GM18861 (cell line): ENCODE measurements around the gene REEP6.
"Not testable (repeated sequence)": the region's sequence is repeated elsewhere in the genome, so short reads cannot be mapped to it uniquely, and the experiment has no call there.

Experiments
- ATAC-seq: cut with Tn5 transposase; IDR thresholded peaks from one replicate; pipeline ENCODE4 v1.9.1; 2021; ENCODE audit not compliant: unreplicated experiment

REEP6 gene

GRCh38 chr19:1471515-1472160, 19.3 kb upstream of the REEP6 start:
- ATAC-seq: no peak

DNA sequence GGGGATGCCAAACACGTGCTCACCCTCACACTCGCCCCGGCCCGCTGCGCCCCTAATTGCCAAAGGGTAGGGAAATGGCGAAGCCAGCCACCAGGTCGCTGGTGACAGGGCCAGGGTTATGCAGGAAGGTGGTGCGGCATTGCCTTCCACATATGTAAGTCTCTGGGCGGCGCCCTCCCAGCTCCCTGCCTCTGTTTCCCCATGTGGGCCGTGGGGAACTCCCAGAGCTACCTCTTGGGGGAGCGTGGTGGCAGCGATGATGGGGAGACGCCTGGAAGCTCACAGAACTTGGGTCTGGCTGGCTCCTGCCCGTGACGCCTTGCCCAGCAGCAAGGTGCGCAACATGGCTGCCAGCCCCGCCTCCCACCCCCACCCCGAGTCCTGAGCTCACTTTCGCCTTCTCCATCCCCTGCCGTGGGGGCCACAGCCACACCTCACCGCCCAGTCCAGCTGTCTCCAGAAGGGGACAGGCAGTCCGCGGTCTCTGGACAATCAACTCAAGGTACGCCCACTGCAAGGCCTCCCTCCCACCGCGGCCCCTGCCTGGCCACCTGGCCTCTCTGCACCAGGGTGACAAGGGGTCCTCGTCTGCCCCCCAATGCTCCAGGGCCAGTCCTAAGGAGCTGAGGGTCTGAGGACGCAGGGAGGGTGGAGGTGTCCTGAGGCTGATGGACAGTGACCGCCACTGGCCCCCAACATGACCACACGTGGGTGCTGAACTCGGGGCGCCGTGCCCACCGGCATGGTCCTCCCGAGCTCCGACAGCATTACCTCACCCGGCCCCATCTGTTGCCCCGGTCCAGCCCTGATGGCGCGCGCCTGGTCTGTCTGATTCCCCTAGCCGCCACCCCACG, 18.5 kb upstream of the REEP6 start:
- no peak for ATAC-seq

- no peak for ATAC-seq
Observed at GRCh38 chr19:1473085-1473851, 17.7 kb upstream of the REEP6 start.

DNA sequence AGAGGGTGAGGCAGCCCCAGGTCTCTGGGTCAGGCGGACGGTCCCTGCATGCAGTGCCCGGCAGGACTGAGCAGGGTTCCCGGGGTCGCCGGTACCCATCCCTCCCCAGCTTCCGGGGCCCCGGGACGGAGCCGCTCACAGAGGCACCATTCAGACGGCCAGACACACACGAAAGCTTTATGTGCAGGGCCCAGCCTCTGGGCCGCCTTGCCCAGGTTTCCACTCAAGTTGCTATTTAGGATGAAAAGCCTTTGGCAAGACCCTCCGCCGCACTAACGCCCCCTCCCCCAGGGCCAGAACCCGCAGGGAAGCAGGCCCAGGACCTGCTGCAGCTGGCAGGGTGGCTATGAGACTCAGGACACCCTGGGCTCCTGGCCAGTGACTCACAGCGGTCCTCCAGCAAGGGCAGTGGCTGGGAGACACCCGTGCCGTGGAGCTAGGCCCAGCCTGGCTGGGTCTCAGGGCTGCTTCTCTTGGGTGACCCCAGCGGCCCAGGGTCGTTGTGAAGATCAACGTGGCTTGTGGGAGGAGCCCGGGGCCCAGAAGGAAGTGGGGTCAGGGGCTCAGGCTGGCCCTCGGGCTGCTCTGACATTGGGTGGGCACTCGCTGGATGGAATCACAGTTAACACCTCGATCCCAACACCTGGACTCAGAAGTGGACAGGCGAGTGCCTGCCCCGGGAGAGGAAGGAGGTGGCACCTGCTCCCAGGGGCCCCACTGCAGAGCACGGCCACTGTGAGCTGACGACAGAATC, 16.8 kb upstream of the REEP6 start:
- ATAC-seq: no peak

DNA sequence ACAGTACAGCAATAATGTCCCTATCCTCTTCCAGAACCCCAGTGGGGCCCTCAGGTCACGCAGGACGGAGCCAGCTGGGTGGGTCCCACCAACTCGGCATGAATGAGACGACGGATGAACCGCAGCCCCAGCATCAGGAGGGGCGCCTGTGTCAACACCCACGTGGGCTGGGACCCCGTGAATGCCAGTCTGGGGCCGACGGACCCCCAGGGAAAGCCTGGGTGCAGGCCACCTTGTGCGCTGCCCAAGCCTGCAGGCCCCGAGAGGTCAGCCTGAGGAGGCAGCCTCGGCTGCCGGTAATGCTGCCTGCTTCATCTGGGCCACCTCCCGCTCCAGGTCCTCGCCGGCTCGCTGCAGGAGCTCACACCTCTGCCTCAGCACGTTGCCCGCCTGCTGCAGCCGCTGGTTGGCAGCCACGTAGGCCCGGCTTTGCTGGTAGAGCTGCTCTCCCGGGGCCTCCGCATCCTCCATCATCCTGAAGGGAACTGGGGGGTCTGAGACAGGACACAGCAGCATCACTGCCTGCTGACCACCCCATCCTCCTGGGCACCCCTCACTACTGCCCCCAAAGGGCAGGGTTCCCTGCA, 16.1 kb upstream of the REEP6 start:
- no peak for ATAC-seq

- no peak for ATAC-seq
Observed at GRCh38 chr19:1475751-1476437, 15.1 kb upstream of the REEP6 start.

DNA sequence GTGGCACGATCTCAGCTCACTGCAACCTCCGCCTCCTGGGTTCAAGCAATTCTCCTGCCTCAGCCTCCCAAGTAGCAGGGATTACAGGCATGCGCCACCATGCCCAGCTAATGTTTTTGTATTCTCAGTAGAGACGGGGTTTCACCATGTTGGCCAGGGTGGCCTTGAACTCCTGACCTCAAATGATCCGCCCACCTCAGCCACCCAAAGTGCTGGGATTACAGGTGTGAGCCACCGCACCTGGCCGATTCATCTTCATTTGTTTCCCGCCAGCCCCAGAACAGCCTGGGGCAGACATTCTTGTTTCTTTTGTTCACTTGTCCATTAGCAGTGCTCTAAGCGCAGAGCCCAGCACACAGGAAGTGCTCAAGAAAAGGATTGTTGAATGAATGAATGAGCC, 13.9 kb upstream of the REEP6 start:
- ATAC-seq: not testable (repeated sequence)

GRCh38 chr19:1478934-1479707, 11.9 kb upstream of the REEP6 start, which contains the start of gene C19orf25:
Gene C19orf25 (minus strand): TSS chr19:1479215. CDS start chr19:1478903, 312 bp downstream.
- peak; percentile 74 for ATAC-seq

GRCh38 chr19:1481224-1481892, 9.6 kb upstream of the REEP6 start:
- ATAC-seq: no peak

GRCh38 chr19:1481893-1482360, 9.1 kb upstream of the REEP6 start:
- ATAC-seq: no peak

DNA sequence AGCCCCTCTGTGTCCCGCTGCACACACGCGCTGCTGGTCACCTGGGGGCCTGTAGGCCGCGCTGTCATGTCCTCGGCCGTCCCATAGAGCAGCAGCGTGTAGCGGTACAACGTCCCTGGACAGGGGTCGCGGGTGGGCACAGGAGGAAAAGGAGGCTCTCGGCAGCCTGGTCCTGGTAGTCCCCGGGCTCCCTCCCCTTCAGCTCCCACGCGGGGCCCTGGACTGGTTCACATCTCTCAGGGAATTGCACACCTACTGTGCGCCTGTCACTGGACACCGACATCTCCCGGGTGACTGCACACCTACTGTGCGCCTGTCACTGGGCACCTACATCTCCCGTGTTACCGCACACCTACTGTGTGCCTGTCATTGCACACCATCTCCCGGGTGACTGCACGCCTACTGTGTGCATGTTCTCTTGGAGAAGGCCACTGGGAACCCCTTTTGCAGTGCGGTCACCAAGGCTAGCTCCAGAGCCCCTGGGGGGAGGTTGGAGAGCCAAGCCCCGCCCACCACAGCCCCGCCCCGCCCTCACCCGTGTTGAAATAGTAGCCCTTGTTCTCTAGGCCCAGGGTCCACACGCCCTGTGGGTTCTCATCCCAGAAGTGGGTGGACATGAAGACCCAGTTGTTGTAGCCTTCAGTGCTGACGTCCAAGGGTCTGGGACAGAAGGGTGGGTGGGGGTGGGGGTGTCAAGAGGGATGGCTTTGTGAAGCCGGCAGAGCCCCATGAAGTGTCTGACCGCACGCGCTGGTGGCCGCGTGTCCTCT, 8.4 kb upstream of the REEP6 start:
- no peak for ATAC-seq

DNA sequence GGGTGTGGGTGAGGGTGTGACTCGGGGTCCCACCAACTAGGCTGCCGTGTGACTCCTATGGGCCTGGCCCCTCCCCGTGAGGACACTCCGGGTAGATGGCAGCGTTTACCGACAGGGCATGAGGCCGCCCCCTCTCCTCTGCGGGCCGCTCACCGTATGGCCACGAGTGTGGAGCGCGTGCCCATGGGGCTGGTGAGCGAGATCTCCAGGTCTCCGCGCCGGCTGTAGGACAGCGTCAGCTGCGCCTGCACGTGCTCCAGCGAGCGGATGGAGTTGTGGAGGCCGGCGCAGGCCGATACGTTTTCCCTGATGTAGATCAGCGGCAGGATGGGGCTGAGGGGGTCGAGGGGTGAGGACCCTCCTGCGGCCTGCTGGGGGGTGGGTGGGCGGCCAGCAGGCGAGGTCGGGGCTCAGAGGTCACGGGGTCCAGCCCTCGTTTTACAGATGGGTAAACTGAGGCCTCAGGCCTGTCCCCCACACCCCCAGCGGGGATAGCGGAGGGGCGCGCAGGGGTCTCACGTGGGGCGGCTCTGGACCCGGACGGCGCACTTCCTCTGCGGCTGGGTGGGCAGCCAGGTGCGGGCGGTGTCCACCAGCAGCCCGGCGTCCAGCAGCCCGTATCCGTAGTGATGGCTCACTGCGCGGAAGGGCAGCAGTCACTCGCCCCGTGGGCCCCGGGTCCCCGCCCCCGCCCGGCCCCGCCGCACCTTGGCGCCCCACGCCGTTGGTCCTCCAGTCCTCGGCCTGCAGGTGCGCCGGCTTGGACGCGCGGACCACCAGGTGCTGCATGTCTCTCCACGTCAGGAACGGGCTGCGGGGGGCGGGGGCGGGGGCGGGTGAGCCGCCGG, 7.6 kb upstream of the REEP6 start:
- no peak for ATAC-seq

DNA sequence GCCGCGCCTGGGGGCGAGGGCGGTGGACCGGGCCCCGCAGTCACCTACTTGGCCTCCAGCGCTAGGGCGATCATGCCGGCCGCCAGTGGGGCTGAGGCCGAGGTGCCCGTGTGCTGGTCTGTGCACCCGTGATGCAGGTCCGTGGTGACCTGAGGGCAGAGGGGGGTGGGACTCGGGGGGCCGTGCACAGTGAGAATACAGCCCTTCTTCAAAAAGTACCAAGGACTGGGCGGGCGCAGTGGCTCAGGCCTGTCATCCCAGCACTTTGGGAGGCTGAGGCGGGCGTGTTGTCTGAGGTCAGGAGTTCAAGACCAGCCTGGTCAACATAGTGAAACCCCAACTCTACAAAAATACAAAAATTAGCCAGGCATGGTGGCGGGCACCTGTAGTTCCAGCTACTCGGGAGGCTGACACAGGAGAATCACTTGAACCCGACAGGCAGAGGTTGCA, 7.0 kb upstream of the REEP6 start:
- no peak for ATAC-seq

- ATAC-seq: no peak
Observed at GRCh38 chr19:1486720-1487575, 4.0 kb upstream of the REEP6 start.

DNA sequence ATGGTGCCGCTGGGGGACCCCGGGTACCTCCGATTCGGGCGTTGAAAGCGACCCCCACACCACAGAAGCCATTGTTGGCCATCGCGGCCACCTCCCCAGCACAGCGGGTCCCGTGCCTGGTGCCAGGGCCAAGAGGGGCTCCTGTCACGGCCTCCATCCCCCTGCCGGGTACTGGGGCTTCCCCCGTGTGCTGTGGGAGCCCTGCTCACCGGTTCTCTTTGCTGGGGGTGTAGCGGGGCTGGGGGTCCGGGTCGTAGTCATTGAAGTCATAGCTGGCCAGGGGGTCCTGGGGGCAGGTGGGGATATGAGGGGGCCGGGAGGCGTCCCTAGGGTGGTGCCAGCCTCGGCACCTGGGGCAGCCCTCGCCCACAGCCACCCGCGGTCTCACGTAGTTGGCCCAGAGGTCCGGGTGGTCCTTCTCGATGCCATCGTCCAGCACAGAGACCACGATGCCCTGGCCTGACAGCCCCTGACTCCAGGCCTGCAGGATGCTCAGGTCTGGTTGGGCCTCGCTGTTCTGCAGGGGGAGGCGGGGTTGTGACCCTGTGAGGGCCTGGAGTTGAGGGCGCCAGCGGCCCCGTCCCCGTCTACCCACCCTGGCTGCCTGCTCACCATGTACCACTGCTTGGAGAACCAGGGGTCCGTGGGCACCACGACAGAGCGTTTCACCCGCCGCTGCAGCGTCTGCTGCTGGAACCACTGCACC, 3.3 kb upstream of the REEP6 start:
- ATAC-seq: no peak
